Measurements from ENCODE around the gene DTNA.
A peak's percentile ranks its signal among the peaks of the same experiment; 100 is the strongest.

Gene DTNA

GRCh38 chr18:34807106-34807796 lies 97.2 kb downstream of the DTNA start:
- DNase-seq (ENCODE audit: low spot score) = no peak

- DNase-seq (ENCODE audit: low spot score) = no peak
Observed at GRCh38 chr18:34808389-34808788, 98.3 kb downstream of the DTNA start.

- DNase-seq (ENCODE audit: low spot score) = peak; percentile 21
Observed at GRCh38 chr18:34809451-34810072, 99.5 kb downstream of the DTNA start.

- no peak for DNase-seq (ENCODE audit: low spot score)
Observed at GRCh38 chr18:34816183-34816582, 106.1 kb downstream of the DTNA start.

- DNase-seq (ENCODE audit: low spot score) = no peak
Observed at GRCh38 chr18:34817636-34818035, 107.5 kb downstream of the DTNA start.

GRCh38 chr18:34818064-34818463 lies 108.0 kb downstream of the DTNA start:
- no peak for DNase-seq (ENCODE audit: low spot score)

- no peak for DNase-seq (ENCODE audit: low spot score)
Observed at GRCh38 chr18:34820360-34821065, 110.4 kb downstream of the DTNA start.

- DNase-seq (ENCODE audit: low spot score) = peak; percentile 39
Observed at GRCh38 chr18:34821669-34822210, 111.6 kb downstream of the DTNA start.

- DNase-seq (ENCODE audit: low spot score) = no peak
Observed at GRCh38 chr18:34828093-34828492, 118.0 kb downstream of the DTNA start.

GRCh38 chr18:34834897-34835296 lies 124.8 kb downstream of the DTNA start:
- no peak for DNase-seq (ENCODE audit: low spot score)

GRCh38 chr18:34835466-34835865 lies 125.4 kb downstream of the DTNA start:
- DNase-seq (ENCODE audit: low spot score) = no peak

GRCh38 chr18:34837769-34838272 lies 127.7 kb downstream of the DTNA start:
- no peak for DNase-seq (ENCODE audit: low spot score)

GRCh38 chr18:34838669-34839068 lies 128.6 kb downstream of the DTNA start:
- DNase-seq (ENCODE audit: low spot score) = no peak

- DNase-seq (ENCODE audit: low spot score) = no peak
Observed at GRCh38 chr18:34840256-34840826, 130.2 kb downstream of the DTNA start.

- DNase-seq (ENCODE audit: low spot score) = no peak
Observed at GRCh38 chr18:34841891-34842290, 131.8 kb downstream of the DTNA start.

- DNase-seq (ENCODE audit: low spot score) = no peak
Observed at GRCh38 chr18:34844072-34844471, 134.0 kb downstream of the DTNA start.

- no peak for DNase-seq (ENCODE audit: low spot score)
Observed at GRCh38 chr18:34844732-34845459, 134.8 kb downstream of the DTNA start.

- no peak for DNase-seq (ENCODE audit: low spot score)
Observed at GRCh38 chr18:34847408-34847807, 137.3 kb downstream of the DTNA start.

- DNase-seq (ENCODE audit: low spot score) = no peak
Observed at GRCh38 chr18:34848156-34848555, 138.1 kb downstream of the DTNA start.

- DNase-seq (ENCODE audit: low spot score) = no peak
Observed at GRCh38 chr18:34848695-34849094, 138.6 kb downstream of the DTNA start.

- DNase-seq (ENCODE audit: low spot score) = no peak
Observed at GRCh38 chr18:34857320-34857719, 147.2 kb downstream of the DTNA start.

GRCh38 chr18:34858188-34858587 lies 148.1 kb downstream of the DTNA start:
- no peak for DNase-seq (ENCODE audit: low spot score)

All from AG08396 (cell line).